Hepatic stellate cell (primary cell): Measurements from ENCODE around the gene TNS1.
"Not testable (repeated sequence)": the region's sequence is repeated elsewhere in the genome, so short reads cannot be mapped to it uniquely, and the experiment has no call there.

Source experiments
- DNase-seq: peaks from one replicate; pipeline ENCODE4 v3.0.0; 2011; ENCODE audit warnings: low spot score

The TNS1 gene

GRCh38 chr2:217797165-217797564, 205.6 kb downstream of the TNS1 start:
- DNase-seq = peak; percentile 7

DNA sequence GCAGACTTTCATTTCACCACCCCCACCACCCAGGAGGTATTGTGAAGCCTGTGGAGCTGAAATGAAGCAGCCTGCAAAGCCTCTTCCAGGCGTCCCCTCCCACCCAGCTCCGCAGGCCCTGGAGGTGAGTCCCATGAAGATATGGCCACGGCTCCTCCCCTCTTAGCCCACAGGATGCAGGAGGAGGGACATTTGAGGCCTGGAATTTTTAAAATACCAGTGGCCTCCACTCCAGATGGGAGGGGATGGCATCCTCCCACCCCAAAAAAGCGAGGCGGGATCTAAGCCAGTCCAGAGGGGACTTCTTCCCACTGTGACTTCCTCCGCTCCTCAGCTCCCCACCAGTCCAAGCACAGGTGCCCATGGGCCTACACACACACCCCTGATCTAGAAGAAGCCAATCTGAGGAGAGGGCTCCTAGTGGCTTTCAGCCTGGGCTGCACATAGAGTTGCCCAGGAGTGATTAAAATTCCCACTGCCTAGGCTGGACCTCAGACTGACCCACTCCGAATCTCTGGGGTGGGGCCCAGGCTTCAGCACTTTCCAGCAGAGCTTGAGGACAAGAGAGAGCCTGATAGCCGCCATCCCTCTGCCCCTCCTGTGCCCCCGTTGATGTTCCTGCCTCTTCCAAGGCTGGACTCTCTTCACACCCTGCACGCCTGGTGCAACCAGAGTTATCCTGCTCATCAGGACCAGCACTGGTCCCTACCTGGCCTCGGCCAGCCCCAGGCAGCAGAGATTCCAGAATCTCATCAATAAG, 206.9 kb downstream of the TNS1 start:
- no peak for DNase-seq

DNA sequence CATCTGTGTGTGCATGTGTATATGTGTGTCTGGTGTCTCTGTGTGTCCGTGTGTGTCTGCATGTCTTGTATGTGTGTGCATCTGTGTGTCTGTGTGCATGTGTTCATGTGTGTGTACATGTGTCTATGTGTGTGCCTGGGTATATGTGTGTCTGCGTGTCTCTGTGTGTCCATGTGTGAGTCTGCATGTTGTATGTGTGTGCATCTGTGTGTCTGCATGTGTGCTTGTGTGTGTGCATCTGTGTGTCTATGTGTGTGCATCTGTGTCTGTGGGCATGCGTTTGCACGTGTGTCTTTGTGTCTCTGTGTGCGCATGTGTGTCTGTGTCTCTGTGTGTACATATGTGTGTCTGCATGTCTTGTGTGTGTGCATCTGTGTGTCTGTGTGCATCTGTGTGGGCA, 207.7 kb downstream of the TNS1 start:
- DNase-seq = no peak

DNA sequence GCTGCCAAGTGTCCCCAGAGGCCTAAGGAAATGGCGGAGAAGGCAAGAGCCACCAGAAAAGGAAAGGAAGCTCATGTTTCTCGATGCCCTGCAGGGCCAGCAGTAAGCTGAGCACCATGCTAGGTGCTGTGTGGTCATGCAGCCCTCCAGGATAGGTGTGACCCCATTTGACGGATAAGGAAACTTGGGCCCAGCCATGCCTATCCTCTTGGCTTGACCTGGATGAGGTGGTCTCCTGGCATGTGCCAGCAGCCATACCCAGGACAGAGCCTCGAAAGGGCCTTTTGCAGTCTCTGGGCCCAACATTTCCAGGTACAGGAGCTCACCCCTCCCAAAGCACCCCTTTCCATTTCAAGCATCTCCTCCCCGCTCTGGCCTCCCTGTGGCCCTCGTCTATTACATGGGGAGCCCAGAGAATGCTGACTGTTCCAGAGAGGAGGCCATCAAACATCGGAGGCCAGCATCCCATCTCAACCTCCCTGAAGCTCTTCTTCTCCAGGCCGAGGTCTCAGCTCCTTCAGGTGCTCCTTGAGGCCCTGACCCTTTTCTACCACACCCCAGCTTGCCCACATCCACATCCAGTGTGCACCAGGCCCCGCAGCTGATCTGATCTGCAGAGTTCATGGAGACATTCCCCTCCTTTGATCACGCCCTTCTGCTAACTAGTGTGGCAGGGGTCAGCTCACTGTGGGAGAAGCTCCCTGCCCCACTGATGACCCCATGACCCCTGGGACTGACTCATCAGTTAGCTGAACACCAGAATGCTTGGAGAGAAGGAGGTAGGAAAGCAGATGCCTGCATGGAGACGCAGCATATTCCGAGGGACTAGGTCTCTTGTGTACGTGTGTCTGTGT, 208.4 kb downstream of the TNS1 start:
- DNase-seq = no peak

GRCh38 chr2:217793566-217794132, 209.1 kb downstream of the TNS1 start:
- DNase-seq = no peak

DNA sequence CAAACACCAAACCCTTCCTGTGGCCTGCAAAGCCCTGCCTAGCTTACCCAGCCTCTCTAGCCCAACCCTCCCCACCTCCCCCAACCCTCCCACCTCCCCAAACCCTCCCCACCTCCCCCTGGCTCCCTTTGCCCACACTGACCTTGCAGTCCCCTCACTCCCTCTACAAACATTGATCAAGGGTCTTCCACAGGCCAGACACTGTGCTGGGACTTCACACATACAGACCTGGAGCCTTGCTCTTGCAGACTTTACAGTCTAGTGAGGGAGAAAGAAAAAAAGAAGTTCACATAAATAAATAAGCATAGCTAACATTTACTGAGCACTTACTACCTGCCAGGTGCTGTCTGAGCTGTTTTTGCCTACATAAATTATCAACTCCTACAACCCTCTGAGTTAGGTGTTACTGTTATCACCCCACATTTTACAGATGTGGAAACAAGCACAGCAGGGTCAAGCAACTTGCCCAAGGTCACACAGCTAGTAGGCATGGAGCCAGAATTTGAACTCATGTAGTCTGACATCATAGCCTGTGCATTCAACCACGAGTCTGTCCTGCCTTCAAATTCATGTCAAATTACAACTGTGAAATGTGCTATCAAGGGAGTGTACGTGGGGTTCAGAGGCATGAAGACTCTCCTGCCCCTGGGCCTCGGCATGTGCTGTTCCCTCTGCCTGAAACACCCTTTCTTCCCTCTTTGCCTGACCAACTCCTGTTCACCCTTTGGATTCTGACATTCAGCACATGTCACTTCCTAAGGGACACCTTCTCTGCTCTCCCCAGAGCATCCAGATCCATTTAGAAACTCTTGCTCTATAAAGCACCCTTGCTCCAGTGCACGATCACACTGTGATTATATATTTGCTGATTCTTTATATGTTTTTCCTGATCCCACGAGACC, 209.9 kb downstream of the TNS1 start:
- no peak for DNase-seq

- no peak for DNase-seq
Observed at GRCh38 chr2:217791551-217791950, 211.2 kb downstream of the TNS1 start.

GRCh38 chr2:217790681-217791392, 212.0 kb downstream of the TNS1 start:
- DNase-seq = peak; percentile 59

- DNase-seq = no peak
Observed at GRCh38 chr2:217790195-217790594, 212.6 kb downstream of the TNS1 start.

DNA sequence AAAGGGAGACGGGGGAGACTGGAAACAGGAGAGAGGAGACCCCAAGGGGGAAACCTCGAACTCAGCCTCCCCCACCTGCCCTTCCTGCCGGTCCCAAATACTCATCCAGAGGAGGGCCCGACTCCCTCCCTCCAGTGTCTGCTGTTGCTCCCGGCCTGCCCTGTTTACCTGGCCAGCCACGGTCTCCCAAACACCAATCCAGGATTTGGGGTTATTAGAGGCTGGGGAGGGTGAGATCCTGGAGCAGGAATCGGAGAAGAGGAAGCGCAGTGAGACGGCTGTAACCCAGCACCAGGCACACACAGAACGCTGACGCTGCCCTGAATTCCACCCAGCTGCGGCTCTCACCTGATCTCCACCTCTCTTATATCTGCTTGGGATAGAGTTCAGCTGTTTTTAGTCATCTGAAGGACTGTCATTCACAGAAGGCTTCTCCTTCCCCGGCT, 213.0 kb downstream of the TNS1 start:
- no peak for DNase-seq

DNA sequence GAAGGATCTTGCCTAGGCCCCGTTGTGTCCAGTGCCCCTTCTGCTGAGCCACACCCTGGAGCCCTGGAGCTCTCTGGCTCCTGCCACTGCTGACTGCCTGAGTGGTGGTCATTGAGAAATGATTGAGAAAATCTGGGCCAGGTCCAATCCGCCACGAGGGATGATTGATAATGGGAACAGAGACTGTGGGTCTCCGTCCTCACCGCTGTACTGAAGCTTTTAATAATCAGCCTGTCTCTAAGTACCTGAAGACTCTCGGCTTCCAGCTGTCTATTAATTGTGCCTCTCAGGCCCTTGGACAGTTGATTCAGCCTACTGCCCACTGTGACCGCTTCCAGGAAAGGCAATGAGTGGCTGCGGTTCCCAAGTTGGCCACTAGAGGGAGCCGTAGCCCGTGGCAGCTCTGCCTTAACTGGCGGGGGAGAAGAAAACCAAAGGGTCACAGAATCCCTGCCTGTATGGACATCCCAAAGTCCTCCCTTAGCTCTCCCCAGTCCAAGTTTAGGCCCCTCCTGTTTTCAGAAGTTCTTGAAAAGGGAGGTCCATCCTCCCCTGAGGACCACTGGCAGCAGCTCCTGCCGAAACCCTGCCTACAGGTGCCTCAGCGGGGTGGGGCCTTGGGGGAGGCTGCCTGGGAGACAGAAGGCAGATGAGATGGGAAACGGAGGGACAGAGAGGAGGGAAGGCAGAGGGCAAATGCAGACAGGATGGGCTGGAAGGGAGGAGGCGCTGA, 213.6 kb downstream of the TNS1 start:
- peak; percentile 75 for DNase-seq

DNA sequence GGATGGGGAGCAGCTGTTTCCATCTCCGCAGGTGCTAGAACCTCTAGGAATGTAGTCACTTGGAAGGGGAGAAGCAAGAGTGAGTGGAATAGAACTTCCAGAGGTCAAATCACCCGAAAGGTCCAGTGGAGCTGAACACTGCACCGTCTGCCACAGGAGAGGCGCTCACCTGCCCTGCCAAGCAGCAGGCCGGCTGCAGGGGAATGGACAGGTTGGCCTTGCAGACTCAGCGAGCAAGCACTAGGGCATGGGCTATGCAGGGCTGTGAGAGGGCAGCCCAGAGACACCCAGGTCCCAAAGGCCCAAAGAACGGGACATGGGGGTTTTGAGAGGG, 214.2 kb downstream of the TNS1 start:
- DNase-seq = no peak

DNA sequence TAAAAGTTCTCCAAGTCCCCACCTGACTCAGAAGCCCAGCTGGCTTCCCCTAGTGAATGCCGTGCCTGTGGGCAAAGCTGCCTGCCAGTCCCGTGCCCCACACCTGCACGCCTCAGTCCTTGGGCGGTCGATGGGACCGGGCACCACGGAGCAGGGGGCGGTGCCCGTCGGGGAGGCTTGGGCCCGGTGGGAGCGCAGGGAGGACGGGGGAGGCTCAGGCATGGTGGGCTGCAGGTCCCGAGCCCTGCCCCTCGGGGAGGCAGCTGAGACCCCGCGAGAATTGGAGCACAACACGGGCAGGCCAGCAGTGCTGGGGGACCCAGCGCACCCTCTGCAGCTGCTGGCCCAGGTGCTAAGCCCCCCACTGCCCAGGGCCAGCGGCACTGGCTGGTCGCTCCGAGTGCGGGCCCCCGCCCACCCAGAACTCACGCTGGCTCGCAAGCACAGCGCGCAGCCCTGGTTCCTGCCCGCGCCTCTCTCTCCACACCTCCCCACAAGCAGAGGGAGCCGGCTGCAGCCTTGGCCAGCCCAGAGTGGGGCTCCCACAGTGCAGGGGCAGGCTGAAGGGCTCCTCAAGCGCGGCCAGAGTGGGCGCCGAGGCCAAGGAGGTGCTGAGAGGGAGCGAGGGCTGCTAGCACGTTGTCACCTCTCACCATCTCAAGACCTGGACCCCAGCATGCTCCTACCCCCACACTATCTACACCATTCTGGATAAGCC, 215.5 kb downstream of the TNS1 start:
- no peak for DNase-seq

DNA sequence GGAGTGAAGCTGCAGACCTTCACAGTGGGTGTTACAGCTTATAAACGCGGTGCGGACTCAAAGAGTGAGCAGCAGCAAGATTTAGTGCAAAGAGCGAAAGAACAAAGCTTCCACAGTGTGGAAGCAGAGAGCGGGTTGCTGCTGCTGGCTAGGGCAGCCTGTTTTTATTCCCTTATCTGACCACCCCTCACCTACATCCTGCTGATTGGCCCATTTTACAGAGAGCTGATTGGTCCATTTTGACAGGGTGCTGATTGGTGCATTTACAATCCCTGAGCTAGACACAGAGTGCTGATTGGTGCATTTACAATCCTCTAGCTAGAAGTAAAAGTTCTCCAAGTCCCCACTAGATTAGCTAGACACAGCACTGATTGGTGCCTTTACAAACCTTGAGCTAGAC, 216.2 kb downstream of the TNS1 start:
- DNase-seq = not testable (repeated sequence)

- DNase-seq = peak; percentile 79
Observed at GRCh38 chr2:217785544-217786045, 217.2 kb downstream of the TNS1 start.

GRCh38 chr2:217784996-217785543, 217.7 kb downstream of the TNS1 start:
- DNase-seq = no peak

DNA sequence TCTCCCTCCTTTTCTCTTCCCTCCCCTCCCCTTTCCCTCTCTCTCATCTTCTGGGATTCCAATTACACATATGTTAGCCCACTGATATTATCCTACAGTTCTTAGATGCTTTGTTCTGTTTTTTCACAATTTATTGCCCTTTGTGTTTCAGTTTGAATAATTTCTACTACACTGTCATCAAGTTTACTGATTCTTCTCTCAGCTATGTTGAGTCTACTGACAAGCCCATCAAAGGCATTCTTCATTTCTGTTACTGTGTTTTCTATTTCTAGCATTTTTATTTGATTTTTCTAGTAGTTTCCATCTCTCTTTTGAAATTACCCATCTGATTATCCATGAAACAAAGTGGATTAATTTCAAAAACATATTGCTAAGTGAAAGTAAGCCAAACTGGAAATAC, 219.6 kb downstream of the TNS1 start:
- no peak for DNase-seq

DNA sequence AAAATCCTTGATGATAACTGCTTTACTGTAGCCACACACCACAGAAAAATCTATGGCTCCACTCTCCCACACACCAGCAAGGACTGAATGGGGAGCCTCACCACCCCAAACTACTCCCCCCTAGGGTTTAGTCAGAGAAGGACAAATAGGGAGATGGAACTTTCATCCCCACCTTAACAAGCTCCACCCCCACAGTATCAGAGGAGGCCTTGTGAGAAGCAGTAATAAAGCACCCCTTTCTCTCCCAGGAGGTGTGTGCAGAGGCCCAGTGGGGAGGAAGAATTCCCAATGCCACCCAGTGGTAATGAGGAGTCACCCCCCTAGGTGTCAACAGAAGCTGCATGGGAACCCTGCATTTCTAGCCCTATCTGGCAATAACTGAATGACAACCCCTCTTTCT, 224.9 kb downstream of the TNS1 start:
- no peak for DNase-seq

GRCh38 chr2:217776631-217777030, 226.2 kb downstream of the TNS1 start:
- no peak for DNase-seq
